Upper lobe of left lung (tissue), 6 donors: ENCODE results near the gene INMT. TPM values are rescaled to one million over a fixed set of nuclear protein-coding genes. Genes with fewer than 3 reads are reported as not detected.

Experiments
- ATAC-seq, 2 donors: fragments of 200-7000 bp; cut with Tn5 transposase; one replicate each; pipeline ENCODE4 v1.9.1; 2022; ENCODE audit warnings: mild to moderate bottlenecking in 2 of 2, moderate library complexity in 2 of 2; ENCODE audit not compliant: low FRiP score in 2 of 2
- DNase-seq, 2 donors: peaks; one replicate each; pipeline ENCODE4 v3.0.0-alpha.2; 2019 to 2020
- H3K27ac ChIP-seq, 4 donors: fragments of 200-600 bp; sonication (generic); one replicate each; pipeline ENCODE4 v1.5.1; 2016 to 2019
- H3K27me3 ChIP-seq, 4 donors: fragments of 200-600 bp; sonication (generic); one replicate each; pipeline ENCODE4 v1.5.1; 2017 to 2019
- H3K36me3 ChIP-seq, 4 donors: fragments of 200-600 bp; sonication (generic); one replicate each; pipeline ENCODE4 v1.5.1; 2016 to 2019
- H3K4me1 ChIP-seq, 4 donors: fragments of 200-600 bp; sonication (generic); one replicate each; pipeline ENCODE4 v1.5.1; 2018 to 2019
- H3K4me3 ChIP-seq, 4 donors: fragments of 200-600 bp; sonication (generic); one replicate each; pipeline ENCODE4 v1.5.1; 2017 to 2019; ENCODE audit warnings: mild to moderate bottlenecking in 2 of 4, moderate library complexity in 1 of 4
- H3K9me3 ChIP-seq, 4 donors: fragments of 200-600 bp; sonication (generic); one replicate each; pipeline ENCODE4 v1.5.1; 2018 to 2019
- CTCF ChIP-seq, 6 experiments: fragments of 450-650 bp in 4 of 6; fragments of 200-600 bp in 2 of 6; sonication (generic) in 2 of 6; IDR thresholded peaks; one replicate each; pipeline ENCODE4 v1.5.1; 2016 to 2019; ENCODE audit warnings: antibody characterized with exemption in 6 of 6
- EP300 ChIP-seq, 4 donors: sonication (generic); formaldehyde crosslinking; IDR thresholded peaks; one replicate each; pipeline ENCODE4 v1.5.1; 2017; ENCODE audit warnings: antibody characterized with exemption in 4 of 4, control low read depth in 2 of 4
- POLR2A ChIP-seq, 4 donors: fragments of 450-650 bp; IDR thresholded peaks; one replicate each; pipeline ENCODE4 v1.5.1; 2016 to 2017; ENCODE audit warnings: antibody characterized with exemption in 4 of 4, mild to moderate bottlenecking in 2 of 4
- POLR2AphosphoS5 ChIP-seq, 2 donors: sonication (generic); formaldehyde crosslinking; IDR thresholded peaks; one replicate each; pipeline ENCODE4 v1.5.1; 2017; ENCODE audit warnings: antibody characterized with exemption in 2 of 2
- WGBS, 2 donors: methylation state at CpG; one replicate each; pipeline ENCODE4 v1.1.5; 2017 to 2018; 5-methylcytosine and 5-hydroxymethylcytosine counted together
- total RNA-seq, 6 donors: library from RNA; depleted of rRNA in 4 of 6; stranded (reverse); fragments of >200 nt in 4 of 6; gene quantifications; one replicate each; pipeline versions ENCODE4 v1.1.0 to v1.2.1, GENCODE V29; 2016 to 2021
- donor health status: DM: no; HTN: no; CAD: no; lungs with moderate emphysema.
- donor health status: DM: no; HTN: yes; CAD: no; lungs with severe emphysema.

INMT gene
- total RNA-seq, 6 donors from 2014 or later, result 70.5 to 447 (median 322) TPM

- Histone ChIP-seq H3K36me3 (peaks cover 0 to 7% (median 1%) of the 10 kb centered on the region in 4 donors), H3K4me1 (peaks cover 21 to 45% (median 41%) of the 10 kb centered on the region in 4 donors), H3K27me3 (no peaks in the 10 kb centered on the region), H3K4me3 (no peak overlapping the region), H3K27ac (peak overlapping the region in 1 of 4 donors; percentile 54), H3K9me3 (no peaks in the 10 kb centered on the region)
- 69 to 90% methylated on average over 2 to 5 of the region's 5 CpGs for WGBS, 2 donors
- DNase-seq (no peak), ATAC-seq (no peak)
- TF ChIP-seq CTCF (IDR thresholded peaks at IDR 0.05) (no peak), POLR2A (IDR thresholded peaks at IDR 0.05) (no peak), POLR2AphosphoS5 (IDR thresholded peaks at IDR 0.05) (no peak), EP300 (IDR thresholded peaks at IDR 0.05) (no peak)
Measured at GRCh38 chr7:30799976-30800661, 48.2 kb downstream of the INMT start.

DNA sequence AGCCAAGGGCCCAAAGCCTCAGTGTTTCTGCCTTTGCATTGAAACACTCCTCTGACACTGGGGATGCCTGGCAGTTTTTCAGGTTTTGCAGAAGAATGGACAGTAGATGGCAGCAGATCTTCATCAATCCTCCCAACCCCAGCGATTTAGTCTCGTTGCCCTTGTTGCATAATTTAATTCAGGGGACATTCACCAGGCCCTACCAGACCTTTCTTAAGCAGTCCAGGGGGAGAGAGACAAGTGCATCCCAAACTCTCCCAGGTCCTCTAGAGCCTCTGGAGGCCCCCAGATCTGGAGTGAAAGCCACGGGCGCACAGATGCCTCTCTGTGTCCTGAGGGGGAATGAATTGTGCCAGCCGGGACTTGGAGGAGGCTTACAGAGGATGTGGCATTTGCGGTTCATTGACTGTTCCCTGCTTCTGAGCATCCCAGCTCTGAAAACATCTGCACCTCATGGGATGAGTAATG, 48.9 kb downstream of the INMT start:
- no peak for TF ChIP-seq EP300 (IDR thresholded peaks at IDR 0.05)
- no peak for TF ChIP-seq POLR2AphosphoS5 (IDR thresholded peaks at IDR 0.05)
- TF ChIP-seq POLR2A (IDR thresholded peaks at IDR 0.05), result no peak
- peak; percentile 61 to 81 (median 68) for TF ChIP-seq CTCF (IDR thresholded peaks at IDR 0.05)
- Histone ChIP-seq H3K4me1 (peaks cover 18 to 41% (median 38%) of the 10 kb centered on the region in 4 donors), H3K27me3 (no peaks in the 10 kb centered on the region), H3K27ac (peak overlapping the region in 1 of 4 donors; percentile 54), H3K4me3 (no peak overlapping the region), H3K9me3 (no peaks in the 10 kb centered on the region), H3K36me3 (peaks cover 0 to 7% (median 1%) of the 10 kb centered on the region in 4 donors)
- WGBS, 2 donors, result 33 to 51% methylated on average over 6 of the region's 6 CpGs
- DNase-seq (peak in 1 of 2 donors; percentile 55), ATAC-seq (peak; percentile 70 to 85)

DNA sequence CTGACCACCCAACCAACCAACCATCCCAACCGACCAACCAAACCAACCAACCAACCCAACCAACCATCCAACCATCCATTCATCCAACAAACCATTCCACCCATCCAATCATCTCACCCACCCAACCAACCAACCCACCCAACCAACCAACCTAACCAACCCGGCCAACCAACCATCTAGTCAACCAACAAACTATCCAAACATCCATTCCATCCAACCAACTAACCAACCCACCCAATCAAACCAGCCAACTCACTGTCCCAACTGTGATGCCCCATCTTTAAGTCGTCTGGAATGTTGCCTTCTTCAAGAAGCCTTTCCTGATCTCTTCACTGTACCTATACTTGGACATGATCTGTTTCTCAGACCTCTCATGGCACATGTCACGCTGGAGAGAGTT, 50.9 kb downstream of the INMT start:
- peaks cover 0 to 7% (median 0%) of the 10 kb centered on the region in 4 donors for H3K36me3 ChIP-seq
- no peak for TF ChIP-seq CTCF (IDR thresholded peaks at IDR 0.05)
- no peak for TF ChIP-seq POLR2AphosphoS5 (IDR thresholded peaks at IDR 0.05)
- TF ChIP-seq EP300 (IDR thresholded peaks at IDR 0.05), result no peak
- no peak for TF ChIP-seq POLR2A (IDR thresholded peaks at IDR 0.05)

DNA sequence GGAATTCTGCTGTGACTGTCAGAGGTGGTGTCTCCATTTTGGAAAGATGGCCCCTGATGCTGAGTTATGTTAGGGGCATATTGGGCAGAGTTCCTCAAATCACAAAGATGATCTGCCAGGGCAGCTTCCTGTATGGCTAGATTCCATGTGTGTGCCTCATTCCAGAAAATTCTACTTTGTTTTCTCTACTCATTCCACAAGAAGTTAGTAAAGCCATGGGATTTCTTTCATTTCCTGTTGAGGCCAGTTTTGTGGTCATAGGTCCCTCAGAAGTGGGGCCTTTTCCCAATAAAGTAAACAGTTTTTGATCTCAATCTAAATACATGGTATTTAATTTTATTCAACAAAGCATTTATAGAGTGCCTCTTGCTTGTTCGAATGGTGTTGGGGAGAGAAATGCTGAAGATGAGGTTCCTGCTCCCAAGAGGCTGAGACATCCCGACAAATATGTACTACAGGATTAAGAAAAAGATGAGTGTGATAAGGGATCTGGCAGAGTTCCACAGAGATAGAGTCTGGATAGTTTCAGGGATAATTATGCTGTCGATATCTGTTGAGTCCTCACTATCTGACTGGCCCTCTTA, 52.2 kb downstream of the INMT start:
- TF ChIP-seq EP300 (IDR thresholded peaks at IDR 0.05) (no peak), POLR2A (IDR thresholded peaks at IDR 0.05) (no peak), CTCF (IDR thresholded peaks at IDR 0.05) (no peak), POLR2AphosphoS5 (IDR thresholded peaks at IDR 0.05) (no peak)
- Histone ChIP-seq H3K9me3 (no peaks in the 10 kb centered on the region), H3K27ac (peak overlapping the region in 3 of 4 donors; percentile 46 to 70 (median 67)), H3K36me3 (peaks cover 0 to under 1% (median 0%) of the 10 kb centered on the region in 4 donors), H3K4me3 (no peak overlapping the region), H3K4me1 (peaks cover 18 to 29% (median 26%) of the 10 kb centered on the region in 4 donors), H3K27me3 (no peaks in the 10 kb centered on the region)
- ATAC-seq, result no peak
- WGBS, 2 donors, result 48 to 55% methylated on average over 3 of the region's 3 CpGs
- DNase-seq, result no peak

More for the DNA sequence above, 50.9 kb downstream of the INMT start:
- Histone ChIP-seq H3K4me3 (no peak overlapping the region), H3K9me3 (no peaks in the 10 kb centered on the region), H3K27me3 (no peaks in the 10 kb centered on the region), H3K4me1 (peaks cover 18 to 29% (median 26%) of the 10 kb centered on the region in 4 donors), H3K27ac (peak overlapping the region in 1 of 4 donors; percentile 67)
- WGBS, 2 donors, result 93 to 96% methylated on average over 4 of the region's 4 CpGs
- DNase-seq (no peak), ATAC-seq (no peak)
